HG03196 (cell line): ENCODE data around the gene TNNI2.
"Not testable (repeated sequence)": the region's sequence is repeated elsewhere in the genome, so short reads cannot be mapped to it uniquely, and the experiment has no call there.

ENCODE experiments used
- ATAC-seq: cut with Tn5 transposase; IDR thresholded peaks from one replicate; pipeline ENCODE4 v1.9.1; 2021; ENCODE audit not compliant: unreplicated experiment

The TNNI2 gene

DNA sequence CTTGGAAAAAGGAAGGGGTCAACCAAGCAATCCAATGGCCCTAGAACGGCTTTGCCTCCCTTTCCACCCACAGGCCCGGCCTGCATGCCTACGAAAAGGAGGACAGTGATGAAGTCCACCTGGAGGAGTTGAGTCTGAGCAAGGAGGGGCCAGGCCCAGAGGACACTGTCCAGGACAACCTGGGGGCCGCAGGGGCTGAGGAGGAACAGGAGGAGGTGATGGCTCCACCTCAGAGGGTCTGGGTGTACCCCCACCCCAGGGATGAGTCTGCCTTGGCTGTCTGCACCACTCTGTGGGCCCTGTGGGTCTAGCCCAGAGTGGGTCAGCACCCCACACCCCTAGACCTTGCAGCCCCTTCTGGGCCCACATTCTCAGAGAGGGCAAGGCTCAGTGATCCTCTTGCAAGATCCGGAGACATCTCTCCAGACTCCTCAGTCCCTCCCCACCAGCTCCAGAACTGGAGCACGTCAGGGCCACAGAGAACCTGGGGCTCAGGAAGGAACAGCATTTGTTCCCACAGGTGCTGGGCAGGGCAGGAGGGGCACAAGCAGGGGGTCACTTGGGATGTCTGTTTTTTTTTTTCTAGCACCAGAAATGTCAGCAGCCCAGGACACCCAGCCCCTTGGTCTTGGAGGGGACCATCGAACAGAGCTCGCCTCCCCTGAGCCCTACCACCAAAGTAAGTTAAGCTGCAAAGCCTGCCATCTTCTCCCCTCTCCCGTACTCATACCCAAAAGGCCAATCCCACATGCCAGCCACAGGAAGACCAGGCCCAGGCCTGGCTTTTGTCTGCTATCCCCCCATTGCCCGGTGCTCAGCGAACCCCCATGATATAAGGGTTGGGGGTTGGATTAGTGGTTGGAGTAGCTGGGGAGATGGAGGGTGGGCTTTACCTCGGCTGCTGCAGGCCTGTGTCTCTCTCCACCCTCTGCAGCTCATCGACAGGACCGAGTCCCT lies 44.8 kb downstream of the TNNI2 start:
- no peak for ATAC-seq

DNA sequence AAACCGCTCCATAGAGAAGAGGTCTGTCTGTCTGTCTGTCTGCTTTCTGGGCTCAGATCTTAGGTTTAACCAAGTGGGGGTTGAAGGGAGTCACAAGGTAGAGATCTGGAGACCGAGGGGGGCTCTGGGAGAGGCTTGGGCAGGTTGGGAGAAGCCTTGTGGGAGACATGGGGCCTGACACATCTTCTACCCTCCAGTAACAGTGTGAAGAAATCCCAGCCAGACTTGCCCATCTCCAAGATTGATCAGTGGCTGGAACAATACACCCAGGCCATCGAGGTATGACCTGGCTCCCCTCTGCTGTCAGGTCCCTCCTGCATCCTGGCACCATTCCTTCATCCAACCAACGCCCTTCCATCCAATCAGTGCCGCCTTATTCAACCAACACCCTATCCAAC lies 45.5 kb downstream of the TNNI2 start:
- no peak for ATAC-seq

- ATAC-seq = not testable (repeated sequence)
These were observed 47.8 kb downstream of the TNNI2 start for GRCh38 chr11:1886551-1886950.

DNA sequence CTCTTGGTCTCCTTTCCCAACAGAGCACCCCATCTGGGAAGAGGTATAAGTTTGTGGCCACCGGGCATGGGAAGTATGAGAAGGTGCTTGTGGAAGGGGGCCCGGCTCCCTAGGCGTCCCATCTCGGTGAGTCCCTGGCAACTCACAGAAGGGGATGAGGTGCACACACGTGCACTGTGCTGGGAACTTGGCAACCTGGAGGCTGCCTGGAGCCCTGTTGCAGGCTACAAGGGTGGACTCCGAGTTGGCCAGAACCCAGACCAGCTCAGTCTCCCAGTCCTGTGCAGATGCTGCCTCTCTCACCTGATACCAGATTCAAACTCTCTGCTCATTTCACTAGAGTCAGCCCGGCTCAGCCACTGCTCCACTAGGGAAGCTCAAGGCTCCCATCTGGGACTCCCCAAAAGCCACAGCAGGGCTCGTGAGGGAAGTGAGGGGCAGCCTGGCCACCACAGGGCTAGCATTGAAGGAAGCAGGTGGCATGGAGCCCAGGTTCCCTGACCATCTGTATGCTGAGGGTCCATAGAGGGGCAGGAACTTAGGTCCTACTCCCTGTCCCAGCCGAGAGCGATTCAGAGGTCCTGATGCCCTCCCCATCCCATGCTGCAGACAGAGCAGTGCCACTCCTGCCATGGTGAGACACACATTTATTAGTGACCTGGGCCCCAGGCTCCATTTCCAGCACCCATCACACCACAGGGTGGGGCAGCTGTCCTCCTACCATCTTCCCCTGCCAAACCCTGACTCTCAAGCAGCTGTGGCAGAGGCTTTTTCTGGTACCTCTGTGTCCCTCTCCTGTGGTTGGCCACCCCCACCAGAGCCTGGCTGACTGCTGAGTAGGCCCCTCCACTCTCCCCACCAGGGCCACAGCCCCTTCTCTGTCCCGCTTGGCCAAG lies 48.9 kb downstream of the TNNI2 start:
- ATAC-seq = no peak

DNA sequence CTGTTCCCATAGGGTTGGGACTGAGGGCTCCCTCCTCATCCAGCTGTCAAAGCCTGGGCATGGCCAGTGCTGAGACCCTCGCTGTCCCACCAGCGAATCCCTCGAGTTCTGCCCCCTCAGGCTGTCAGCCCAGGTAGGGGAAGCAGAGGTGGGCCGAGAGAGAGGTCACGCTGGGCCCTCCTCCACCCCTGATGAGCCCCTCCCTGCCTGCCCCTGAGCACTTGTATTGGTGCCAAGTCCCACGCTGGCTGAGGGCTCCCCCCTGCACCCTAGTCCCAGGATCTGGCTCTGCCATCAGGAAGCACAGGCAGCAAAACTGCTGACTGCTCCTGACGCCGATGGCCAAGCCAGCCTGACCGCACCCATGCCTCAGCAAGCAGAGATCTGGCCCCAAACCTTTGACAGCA lies 49.6 kb downstream of the TNNI2 start:
- ATAC-seq = no peak

GRCh38 chr11:1888811-1889210 lies 50.0 kb downstream of the TNNI2 start:
- no peak for ATAC-seq

DNA sequence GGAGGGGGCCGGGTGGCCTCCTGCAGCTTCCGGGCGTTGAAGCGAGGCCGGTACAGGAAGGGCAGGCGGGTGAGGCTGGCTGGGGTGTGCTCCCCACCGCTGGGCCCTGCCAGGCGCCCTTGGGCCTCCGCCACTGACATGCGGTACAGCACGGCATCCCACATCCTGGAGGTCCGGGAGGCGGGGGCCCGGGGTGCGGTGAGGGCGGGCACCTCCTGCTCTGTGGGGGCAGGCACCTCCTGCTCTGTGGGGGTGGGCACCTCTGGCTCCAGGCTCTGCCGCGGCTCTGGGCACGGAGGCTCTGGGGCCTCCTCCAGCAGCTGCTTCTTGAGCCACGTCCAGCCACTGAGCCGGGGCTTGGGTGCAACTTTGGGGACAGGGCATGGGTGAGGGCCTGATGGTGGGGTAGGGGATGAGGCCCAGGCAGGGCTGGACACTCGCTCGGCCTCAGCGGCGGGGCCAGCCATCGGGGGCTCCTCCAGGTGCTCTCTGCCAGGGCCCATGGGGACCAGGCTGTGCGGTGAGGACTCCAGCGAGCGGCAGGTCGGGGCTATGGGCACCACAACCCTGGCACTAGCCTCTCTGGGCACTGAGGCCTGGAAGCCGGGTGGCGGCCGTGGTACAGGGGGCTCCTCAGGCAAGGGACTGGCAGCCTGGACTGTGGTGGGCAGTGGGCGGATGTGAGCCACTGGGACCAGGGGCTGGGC lies 50.6 kb downstream of the TNNI2 start:
- ATAC-seq = no peak

- no peak for ATAC-seq
These were observed 51.4 kb downstream of the TNNI2 start for GRCh38 chr11:1889941-1890855.
